ENCODE measurements around the gene CHAC1. TPM values are rescaled to one million over a fixed set of nuclear protein-coding genes. Genes with fewer than 3 reads are reported as not detected.

CHAC1 gene
- total RNA-seq, 4 donors from 2014 or later: 0.60 to 6.7 (median 2.5) TPM

DNA sequence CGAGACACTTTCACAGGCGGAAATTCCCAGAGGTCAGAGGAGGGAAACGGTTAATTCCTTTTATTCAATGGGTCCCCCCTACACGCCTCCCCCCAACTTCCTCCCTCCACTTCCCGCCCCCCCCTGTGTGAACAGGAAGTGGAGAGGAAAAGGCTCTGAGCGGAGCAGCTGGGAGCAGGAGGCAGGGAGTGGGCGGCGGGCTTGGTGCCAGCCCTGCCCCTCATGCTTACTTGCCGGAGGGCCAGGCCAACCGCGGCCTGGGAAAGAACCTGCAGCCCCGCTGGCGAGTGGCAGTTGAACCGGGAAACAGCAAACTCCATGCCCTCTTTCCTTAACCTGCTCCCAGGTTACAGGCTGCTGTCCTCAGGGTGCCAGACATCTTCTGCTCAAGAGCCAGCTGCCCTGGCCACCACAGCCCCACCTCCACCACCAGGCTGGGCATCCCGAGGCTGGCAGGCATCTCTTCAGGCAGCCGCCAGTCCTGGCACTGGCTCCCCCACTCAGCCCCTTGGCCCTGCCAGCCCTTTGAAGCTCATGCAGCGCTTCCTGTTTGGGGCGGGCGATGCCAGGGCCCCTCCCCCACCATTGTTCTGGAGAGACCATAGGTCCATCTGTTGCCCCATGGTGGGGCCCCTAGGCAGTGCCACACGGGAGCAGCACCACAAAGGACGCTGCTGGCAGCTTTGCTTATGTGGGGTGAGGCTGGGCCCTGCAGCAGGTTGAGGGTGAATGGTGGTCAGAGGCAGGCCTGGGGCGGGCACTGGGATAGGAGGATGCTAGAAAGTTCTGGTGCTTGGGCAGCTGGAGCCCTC lies 46.1 kb upstream of the CHAC1 start:
- TF ChIP-seq, protein P1, sequence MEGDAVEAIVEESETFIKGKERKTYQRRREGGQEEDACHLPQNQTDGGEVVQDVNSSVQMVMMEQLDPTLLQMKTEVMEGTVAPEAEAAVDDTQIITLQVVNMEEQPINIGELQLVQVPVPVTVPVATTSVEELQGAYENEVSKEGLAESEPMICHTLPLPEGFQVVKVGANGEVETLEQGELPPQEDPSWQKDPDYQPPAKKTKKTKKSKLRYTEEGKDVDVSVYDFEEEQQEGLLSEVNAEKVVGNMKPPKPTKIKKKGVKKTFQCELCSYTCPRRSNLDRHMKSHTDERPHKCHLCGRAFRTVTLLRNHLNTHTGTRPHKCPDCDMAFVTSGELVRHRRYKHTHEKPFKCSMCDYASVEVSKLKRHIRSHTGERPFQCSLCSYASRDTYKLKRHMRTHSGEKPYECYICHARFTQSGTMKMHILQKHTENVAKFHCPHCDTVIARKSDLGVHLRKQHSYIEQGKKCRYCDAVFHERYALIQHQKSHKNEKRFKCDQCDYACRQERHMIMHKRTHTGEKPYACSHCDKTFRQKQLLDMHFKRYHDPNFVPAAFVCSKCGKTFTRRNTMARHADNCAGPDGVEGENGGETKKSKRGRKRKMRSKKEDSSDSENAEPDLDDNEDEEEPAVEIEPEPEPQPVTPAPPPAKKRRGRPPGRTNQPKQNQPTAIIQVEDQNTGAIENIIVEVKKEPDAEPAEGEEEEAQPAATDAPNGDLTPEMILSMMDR (IDR thresholded peaks at IDR 0.05): no peak
- TF ChIP-seq POLR2A (IDR thresholded peaks at IDR 0.05) (peak; percentile 34), POLR2AphosphoS5 (IDR thresholded peaks at IDR 0.05) (peak in 2 of 3 donors; percentile 28 to 38), EP300 (IDR thresholded peaks at IDR 0.05; ENCODE audit: low read depth) (no peak)
- Histone ChIP-seq H3K36me3 (peaks cover 0 to 6% (median 0%) of the 10 kb centered on the region in 4 donors), H3K27me3 (no peaks in the 10 kb centered on the region), H3K27ac (peak overlapping the region; percentile 89 to 97 (median 94)), H3K4me1 (peaks cover 24 to 57% (median 34%) of the 10 kb centered on the region in 4 donors), H3K4me3 (peak overlapping the region; percentile 12 to 52 (median 34)), H3K9me3 (no peaks in the 10 kb centered on the region)
- intact Hi-C loops (cut with DNase I; ENCODE audit: low total_unique reads) (no loop called here), in situ Hi-C loops (cut with MboI; ENCODE audit: low pct_ligation_motif_present in 1 of 4, low pct_unique_long_range_greater_than_20kb in 1 of 4, low sequenced_read_pairs in 3 of 4) (loop anchor here (10.0 to 25.0 kb wide), 3 partner anchors 105 to 278 kb away; no protein-coding TSS in a partner anchor)
- 18% methylated on average over 16 of the region's 22 CpGs; no CpG with 5 or more reads in 1 of the 2 donors for WGBS, 2 donors (ENCODE audit: low coverage in 1 of 2)
- DNase-seq: peak; percentile 75

DNA sequence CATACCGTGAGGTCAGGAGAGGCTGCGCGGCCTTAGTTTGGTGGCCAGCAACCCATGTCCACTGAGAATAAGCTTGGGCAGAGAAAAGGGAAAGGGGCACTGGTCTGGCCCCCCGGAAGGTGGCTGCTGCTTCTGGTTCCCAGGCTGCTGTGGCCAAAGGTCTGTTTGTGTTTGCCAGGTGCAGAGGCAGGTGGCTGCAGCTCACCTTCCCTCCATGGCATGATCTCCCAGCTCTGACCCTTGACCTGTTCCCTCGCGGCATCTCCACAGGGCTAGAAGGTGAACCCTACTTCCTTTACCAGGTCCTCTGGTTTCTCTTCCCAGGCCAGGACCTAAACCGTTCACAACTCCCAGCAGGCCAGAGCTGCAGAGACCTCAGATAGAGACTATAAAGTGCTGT lies 45.2 kb upstream of the CHAC1 start:
- intact Hi-C loops (cut with DNase I; ENCODE audit: low total_unique reads): no loop called here
- no peaks in the 10 kb centered on the region for H3K36me3 ChIP-seq
- 65% methylated on average over 7 of the region's 7 CpGs; no CpG with 5 or more reads in 1 of the 2 donors for WGBS, 2 donors (ENCODE audit: low coverage in 1 of 2)
- H3K4me1 ChIP-seq: peaks cover 24 to 57% (median 34%) of the 10 kb centered on the region in 4 donors
- H3K27ac ChIP-seq: peak overlapping the region; percentile 89 to 97 (median 94)
- no peaks in the 10 kb centered on the region for H3K27me3 ChIP-seq
- in situ Hi-C loops (cut with MboI; ENCODE audit: low pct_ligation_motif_present in 1 of 4, low pct_unique_long_range_greater_than_20kb in 1 of 4, low sequenced_read_pairs in 3 of 4): loop anchor here (10.0 to 25.0 kb wide), 3 partner anchors 104 to 277 kb away; no protein-coding TSS in a partner anchor
- no peak for DNase-seq
- no peaks in the 10 kb centered on the region for H3K9me3 ChIP-seq
- TF ChIP-seq EP300 (IDR thresholded peaks at IDR 0.05; ENCODE audit: low read depth): no peak
- no peak for TF ChIP-seq POLR2A (IDR thresholded peaks at IDR 0.05)
- no peak overlapping the region for H3K4me3 ChIP-seq

DNA sequence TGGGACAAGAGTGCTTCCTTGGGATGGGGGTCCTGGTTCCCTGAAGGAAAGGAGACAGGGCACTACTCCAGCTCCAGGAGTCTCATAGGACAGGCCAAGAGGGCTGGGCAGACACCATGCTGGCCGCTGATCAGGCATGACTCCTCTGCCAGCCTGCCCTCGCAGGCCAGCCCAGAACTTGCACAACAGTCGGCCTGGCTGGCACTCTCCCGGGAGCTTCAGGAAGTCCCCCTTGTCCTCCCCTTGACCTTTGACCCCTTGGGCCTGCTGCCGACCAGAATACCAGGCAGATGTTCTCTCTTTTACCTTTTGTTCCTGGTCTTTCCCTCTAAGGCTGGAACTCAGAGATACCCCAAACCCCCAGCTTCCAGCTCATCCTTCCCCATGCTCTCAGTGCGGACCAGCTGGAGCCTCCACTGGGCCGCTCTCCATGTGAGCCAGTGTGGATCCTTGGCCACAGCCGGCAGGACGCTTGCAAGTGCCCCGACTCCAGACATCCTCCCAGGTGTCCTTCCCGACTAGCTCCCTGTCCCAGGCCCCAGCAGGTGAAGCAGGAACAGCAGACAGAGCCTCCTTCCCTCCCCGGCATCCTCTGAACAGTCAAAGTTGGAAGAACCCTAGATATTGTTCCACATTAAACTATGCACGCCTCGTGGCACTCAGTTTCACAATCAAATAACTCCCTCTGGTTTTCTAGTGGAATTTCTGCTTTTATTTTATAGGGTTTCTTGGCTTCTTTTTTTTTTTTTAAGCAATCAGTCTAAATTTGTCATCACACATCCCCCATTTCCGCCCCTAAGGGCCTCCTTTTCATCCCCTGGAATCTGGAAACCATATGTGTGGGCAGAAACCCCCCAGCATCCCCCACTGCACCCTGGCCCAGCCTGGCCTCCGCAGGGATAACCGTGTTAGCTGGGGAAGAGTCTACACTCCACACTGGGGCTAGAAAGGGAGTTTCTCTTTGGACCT lies 43.3 kb upstream of the CHAC1 start:
- Histone ChIP-seq H3K9me3 (no peaks in the 10 kb centered on the region), H3K27me3 (no peaks in the 10 kb centered on the region), H3K4me3 (no peak overlapping the region), H3K36me3 (no peaks in the 10 kb centered on the region), H3K4me1 (peaks cover 24 to 43% (median 32%) of the 10 kb centered on the region in 4 donors), H3K27ac (no peak overlapping the region)
- in situ Hi-C loops (cut with MboI; ENCODE audit: low pct_ligation_motif_present in 1 of 4, low pct_unique_long_range_greater_than_20kb in 1 of 4, low sequenced_read_pairs in 3 of 4): loop anchor here (10.0 to 25.0 kb wide), 3 partner anchors 102 to 275 kb away; no protein-coding TSS in a partner anchor
- no peak for DNase-seq
- intact Hi-C loops (cut with DNase I; ENCODE audit: low total_unique reads): no loop called here
- TF ChIP-seq POLR2A (IDR thresholded peaks at IDR 0.05) (no peak), EP300 (IDR thresholded peaks at IDR 0.05; ENCODE audit: low read depth) (no peak), POLR2AphosphoS5 (IDR thresholded peaks at IDR 0.05) (no peak)
- TF ChIP-seq, protein P1 (IDR thresholded peaks at IDR 0.05): no peak
- WGBS, 2 donors (ENCODE audit: low coverage in 1 of 2): 70 to 77% methylated on average over 5 to 17 of the region's 17 CpGs

DNA sequence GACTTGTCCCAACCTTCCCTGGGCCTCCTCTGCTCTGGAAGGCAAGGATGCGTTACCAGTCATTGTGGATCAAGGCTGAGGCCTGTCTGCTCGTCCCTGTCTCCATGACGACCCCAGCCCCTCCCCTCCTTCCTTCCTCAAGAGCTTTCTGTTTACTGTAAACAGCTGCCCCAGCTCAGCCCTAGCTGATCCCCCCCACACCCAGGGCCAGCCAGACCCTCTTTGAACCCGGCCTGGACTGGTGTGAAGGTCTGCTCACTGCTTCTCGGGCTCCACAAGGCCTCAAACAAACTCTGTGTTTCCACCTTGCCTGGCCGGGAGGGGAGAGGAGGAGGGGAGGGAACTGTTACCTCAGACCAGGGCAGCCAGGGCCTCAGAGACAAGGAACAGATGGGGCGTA lies 42.1 kb upstream of the CHAC1 start:
- no peak for DNase-seq
- H3K36me3 ChIP-seq: no peaks in the 10 kb centered on the region
- no peak overlapping the region for H3K27ac ChIP-seq
- peaks cover 19 to 35% (median 25%) of the 10 kb centered on the region in 4 donors for H3K4me1 ChIP-seq
- intact Hi-C loops (cut with DNase I; ENCODE audit: low total_unique reads): no loop called here
- 64% methylated on average over 7 of the region's 7 CpGs; no CpG with 5 or more reads in 1 of the 2 donors for WGBS, 2 donors (ENCODE audit: low coverage in 1 of 2)
- H3K9me3 ChIP-seq: no peaks in the 10 kb centered on the region
- no peaks in the 10 kb centered on the region for H3K27me3 ChIP-seq
- in situ Hi-C loops (cut with MboI; ENCODE audit: low pct_ligation_motif_present in 1 of 4, low pct_unique_long_range_greater_than_20kb in 1 of 4, low sequenced_read_pairs in 3 of 4): loop anchor here in 1 of 4 donors (25.0 kb wide), 1 partner anchor 101 kb away; no protein-coding TSS in a partner anchor
- TF ChIP-seq POLR2AphosphoS5 (IDR thresholded peaks at IDR 0.05): no peak
- no peak overlapping the region for H3K4me3 ChIP-seq

Measured in transverse colon (tissue), 4 donors.